SIG-M5 treated with dmso at 0.1 percent for 504 hours (cell line): ENCODE data around the gene CILP.
"Not testable (repeated sequence)": the region's sequence is repeated elsewhere in the genome, so short reads cannot be mapped to it uniquely, and the experiment has no call there.

ENCODE experiments used
- DNase-seq: peaks from one replicate; lab custom pipeline; 2025; ENCODE audit not compliant: unreplicated experiment; lab: John Stamatoyannopoulos, UW

Gene CILP

GRCh38 chr15:65197337-65197645 is 14.0 kb downstream of the CILP start:
- DNase-seq = no peak

GRCh38 chr15:65196637-65197336 is 14.5 kb downstream of the CILP start:
- DNase-seq = no peak

GRCh38 chr15:65195548-65195923 is 15.7 kb downstream of the CILP start:
- DNase-seq = no peak

- DNase-seq = no peak
These were observed 16.3 kb downstream of the CILP start for GRCh38 chr15:65194826-65195547.

GRCh38 chr15:65192016-65192415 is 19.3 kb downstream of the CILP start:
- no peak for DNase-seq

GRCh38 chr15:65189102-65189740 is 22.1 kb downstream of the CILP start:
- DNase-seq = peak; percentile 60

GRCh38 chr15:65188472-65188871 is 22.8 kb downstream of the CILP start:
- not testable (repeated sequence) for DNase-seq

- DNase-seq = peak; percentile 91
These were observed 26.2 kb downstream of the CILP start, which contains the start of gene CLPX for GRCh38 chr15:65184868-65185717. Gene CLPX (minus strand): TSS chr15:65185342. CDS start chr15:65185153, 189 bp downstream.

- DNase-seq = peak; percentile 50
These were observed 26.9 kb downstream of the CILP start for GRCh38 chr15:65184305-65184867.

GRCh38 chr15:65183865-65184159 is 27.5 kb downstream of the CILP start:
- DNase-seq = no peak

GRCh38 chr15:65182538-65182937 is 28.7 kb downstream of the CILP start:
- DNase-seq = no peak

- DNase-seq = not testable (repeated sequence)
These were observed 29.5 kb downstream of the CILP start for GRCh38 chr15:65181582-65182353.

- DNase-seq = no peak
These were observed 31.1 kb downstream of the CILP start for GRCh38 chr15:65180167-65180566.

GRCh38 chr15:65177901-65178300 is 33.4 kb downstream of the CILP start:
- DNase-seq = no peak

- no peak for DNase-seq
These were observed 35.2 kb downstream of the CILP start for GRCh38 chr15:65176056-65176455.

- no peak for DNase-seq
These were observed 35.8 kb downstream of the CILP start for GRCh38 chr15:65175511-65175910.

GRCh38 chr15:65174509-65174908 is 36.8 kb downstream of the CILP start:
- DNase-seq = no peak

GRCh38 chr15:65172531-65172930 is 38.7 kb downstream of the CILP start:
- no peak for DNase-seq

GRCh38 chr15:65171428-65171827 is 39.8 kb downstream of the CILP start:
- DNase-seq = no peak

- DNase-seq = no peak
These were observed 45.4 kb downstream of the CILP start for GRCh38 chr15:65165875-65166274.
